Activated T-helper 1 cell treated with anti-CD3 and anti-CD28 coated beads, Interleukin-2, amount 50 U/mL, for 16 hours (primary cell): Measurements from ENCODE around the gene RNF40.

Experiments
- DNase-seq, 2 donors: peaks; one replicate each; pipeline ENCODE4 v3.0.0-alpha.2; 2020; ENCODE audit warnings: low read depth in 1 of 2, low spot score in 1 of 2

The RNF40 gene

GRCh38 chr16:30761427-30761927 lies 645 bp upstream of the RNF40 start:
- no peak for DNase-seq

DNA sequence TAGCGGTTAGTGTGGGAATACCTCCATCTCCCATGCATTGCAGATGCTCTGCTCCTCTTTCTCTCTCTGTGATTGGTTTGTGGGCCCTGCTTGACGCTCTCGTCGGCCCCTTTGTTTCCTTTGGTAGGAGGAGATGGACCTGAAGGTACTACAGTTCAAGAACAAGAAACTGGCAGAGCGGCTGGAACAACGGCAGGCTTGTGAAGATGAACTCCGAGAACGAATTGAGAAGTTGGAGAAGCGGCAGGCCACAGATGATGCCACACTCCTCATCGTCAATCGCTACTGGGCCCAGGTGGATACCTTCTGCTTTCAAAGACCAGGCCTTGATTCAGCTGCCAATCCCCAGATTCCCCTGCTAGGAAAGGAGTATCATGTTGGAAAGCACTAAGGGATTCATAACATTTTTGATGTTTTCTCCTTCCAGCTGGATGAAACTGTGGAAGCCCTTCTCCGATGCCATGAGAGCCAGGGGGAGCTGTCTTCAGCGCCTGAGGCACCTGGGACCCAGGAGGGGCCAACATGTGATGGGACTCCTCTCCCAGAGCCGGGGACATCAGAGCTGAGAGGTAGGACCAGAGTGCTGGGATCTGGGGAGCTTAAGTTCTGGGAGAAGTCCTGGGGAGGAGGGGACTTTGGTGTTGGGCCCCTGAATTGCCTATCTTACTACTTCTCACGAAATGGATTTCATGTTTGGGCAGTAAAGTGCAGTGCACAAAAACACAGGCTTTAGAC lies 1.0 kb downstream of the RNF40 start:
- DNase-seq, result no peak

- DNase-seq, result no peak
Observed at GRCh38 chr16:30764086-30764485, 2.0 kb downstream of the RNF40 start.

GRCh38 chr16:30764816-30765465 lies 2.8 kb downstream of the RNF40 start:
- DNase-seq, result no peak

DNA sequence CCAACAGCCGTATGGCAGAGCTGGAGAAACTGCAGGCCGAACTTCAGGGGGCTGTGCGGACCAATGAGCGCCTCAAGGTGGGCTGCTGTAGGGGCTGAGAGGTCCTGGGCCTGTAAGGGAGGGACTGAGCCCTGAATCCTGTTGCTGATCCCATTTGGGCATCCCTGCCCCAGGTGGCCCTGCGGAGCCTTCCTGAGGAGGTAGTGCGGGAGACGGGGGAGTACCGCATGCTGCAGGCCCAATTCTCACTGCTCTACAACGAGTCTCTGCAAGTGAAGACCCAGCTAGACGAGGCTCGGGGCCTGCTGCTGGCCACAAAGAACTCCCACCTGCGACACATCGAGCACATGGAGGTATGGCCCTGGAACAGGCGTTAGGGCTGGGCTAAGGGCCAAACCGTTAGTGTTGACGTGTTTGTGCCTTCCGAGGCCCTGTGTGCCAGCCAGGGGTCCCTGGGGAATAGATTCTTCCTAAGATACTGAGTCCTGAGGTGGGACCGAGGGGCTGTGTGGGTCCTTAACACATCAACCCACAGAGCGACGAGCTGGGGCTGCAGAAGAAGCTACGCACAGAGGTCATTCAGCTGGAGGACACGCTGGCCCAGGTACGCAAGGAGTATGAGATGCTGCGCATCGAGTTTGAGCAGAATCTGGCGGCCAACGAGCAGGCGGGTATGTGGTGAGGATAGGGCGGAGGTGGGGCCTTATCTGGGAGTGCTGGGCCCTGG lies 4.2 kb downstream of the RNF40 start:
- DNase-seq, result no peak

DNA sequence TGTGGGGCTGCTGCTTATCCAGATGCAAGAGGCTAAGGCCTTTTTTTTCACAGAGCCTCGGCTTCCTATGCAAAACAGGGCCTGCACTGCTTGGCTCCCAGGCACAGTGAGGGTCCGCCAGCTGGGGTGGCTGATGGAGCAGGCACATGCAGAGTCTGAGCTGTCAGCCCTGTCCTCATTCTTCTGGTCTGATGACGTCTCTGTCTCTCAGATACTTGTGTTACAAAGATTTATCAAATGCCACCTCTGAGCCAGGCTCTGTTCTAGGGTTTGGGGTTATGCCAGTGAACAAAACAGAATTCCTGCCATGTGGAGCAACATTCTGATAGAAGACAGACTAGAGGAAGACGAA lies 4.8 kb downstream of the RNF40 start:
- DNase-seq, result no peak

DNA sequence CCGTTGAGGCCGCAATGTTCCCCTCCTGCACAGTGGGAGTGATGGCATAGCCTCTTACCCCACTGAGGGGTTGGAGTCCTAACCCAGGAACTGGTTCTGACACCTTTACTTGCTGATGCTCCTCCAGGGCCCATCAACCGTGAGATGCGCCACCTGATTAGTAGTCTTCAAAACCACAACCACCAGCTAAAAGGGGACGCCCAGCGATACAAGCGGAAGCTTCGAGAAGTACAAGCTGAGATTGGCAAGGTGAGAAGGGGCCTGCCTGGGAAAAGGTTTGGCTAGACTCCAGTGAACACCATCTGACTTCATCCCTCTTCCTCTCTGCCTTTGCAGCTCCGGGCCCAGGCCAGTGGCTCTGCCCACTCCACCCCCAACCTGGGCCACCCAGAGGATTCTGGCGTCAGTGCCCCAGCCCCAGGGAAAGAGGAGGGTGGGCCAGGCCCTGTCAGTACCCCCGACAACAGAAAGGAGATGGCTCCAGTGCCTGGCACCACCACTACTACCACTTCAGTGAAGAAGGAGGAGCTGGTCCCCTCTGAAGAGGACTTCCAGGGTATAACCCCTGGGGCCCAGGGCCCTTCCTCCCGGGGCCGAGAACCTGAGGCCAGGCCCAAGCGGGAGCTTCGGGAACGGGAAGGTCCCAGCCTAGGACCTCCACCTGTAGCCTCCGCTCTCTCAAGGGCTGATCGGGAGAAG lies 5.8 kb downstream of the RNF40 start:
- no peak for DNase-seq

DNA sequence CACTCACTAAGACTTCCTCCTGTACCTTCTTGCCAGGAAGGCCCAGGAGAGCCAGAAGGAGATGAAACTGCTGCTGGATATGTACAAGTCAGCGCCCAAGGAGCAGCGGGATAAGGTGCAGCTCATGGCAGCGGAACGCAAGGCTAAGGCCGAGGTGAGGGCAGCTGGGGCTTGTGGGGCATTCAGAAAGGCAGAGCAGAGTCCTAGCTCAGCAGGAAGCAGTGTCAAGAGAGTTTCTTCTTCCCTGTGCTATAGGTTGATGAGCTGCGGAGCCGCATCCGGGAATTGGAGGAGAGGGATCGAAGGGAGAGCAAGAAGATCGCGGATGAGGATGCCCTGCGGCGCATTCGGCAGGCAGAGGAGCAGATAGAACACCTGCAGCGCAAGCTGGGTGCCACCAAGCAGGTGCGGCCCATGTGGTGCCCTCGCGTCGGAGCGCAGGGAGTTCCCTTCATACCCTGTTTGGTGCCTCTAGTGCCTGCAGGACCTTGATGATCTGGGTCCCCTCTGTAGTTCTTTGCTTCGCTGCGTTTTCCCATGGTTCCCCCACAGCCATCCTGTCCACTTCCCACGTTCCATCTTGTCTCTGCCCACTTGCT lies 6.6 kb downstream of the RNF40 start:
- DNase-seq, result no peak

GRCh38 chr16:30769379-30770089 lies 7.4 kb downstream of the RNF40 start:
- DNase-seq, result no peak

DNA sequence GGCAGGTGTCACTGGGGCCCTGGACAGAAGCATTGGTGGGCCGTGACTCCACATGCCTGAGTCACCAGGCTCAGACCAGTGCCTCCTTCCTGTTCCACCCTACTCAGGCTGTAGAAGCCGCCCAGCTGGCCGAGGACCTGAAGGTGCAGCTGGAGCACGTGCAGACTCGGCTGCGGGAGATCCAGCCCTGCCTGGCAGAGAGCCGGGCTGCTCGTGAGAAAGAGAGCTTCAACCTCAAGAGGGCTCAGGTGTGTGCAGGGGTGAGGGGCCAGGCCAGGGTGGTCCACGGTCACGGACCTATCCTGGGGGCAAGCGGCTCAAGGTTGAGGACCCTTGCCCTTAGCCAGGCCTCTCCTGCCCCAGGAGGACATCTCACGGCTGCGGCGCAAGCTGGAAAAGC lies 9.6 kb downstream of the RNF40 start:
- DNase-seq, result no peak

DNA sequence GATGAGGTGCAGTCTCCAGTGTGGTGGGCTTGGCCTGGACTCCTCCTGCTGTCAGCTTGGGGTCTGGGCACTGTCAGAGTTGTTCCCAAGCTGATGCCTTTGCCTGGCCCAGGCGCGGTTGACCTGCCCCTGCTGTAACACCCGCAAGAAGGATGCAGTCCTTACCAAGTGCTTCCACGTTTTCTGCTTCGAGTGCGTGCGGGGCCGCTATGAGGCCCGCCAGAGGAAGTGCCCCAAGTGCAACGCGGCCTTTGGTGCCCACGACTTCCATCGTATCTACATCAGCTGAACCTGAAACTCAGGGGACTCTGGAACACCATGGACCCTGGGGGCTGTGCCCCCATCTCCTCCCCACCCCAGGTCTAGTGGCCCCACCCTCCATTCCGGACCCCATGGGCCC lies 11.7 kb downstream of the RNF40 start:
- DNase-seq, result no peak

GRCh38 chr16:30774367-30775130 lies 12.4 kb downstream of the RNF40 start:
- DNase-seq, result no peak

GRCh38 chr16:30775131-30775391 lies 12.9 kb downstream of the RNF40 start:
- DNase-seq, result no peak

- DNase-seq, result peak in 1 of 2 donors; percentile 35
Observed at GRCh38 chr16:30775392-30776188, 13.5 kb downstream of the RNF40 start.

GRCh38 chr16:30777591-30778297 lies 15.6 kb downstream of the RNF40 start:
- DNase-seq, result no peak

- no peak for DNase-seq
Observed at GRCh38 chr16:30778549-30779244, 16.6 kb downstream of the RNF40 start.

DNA sequence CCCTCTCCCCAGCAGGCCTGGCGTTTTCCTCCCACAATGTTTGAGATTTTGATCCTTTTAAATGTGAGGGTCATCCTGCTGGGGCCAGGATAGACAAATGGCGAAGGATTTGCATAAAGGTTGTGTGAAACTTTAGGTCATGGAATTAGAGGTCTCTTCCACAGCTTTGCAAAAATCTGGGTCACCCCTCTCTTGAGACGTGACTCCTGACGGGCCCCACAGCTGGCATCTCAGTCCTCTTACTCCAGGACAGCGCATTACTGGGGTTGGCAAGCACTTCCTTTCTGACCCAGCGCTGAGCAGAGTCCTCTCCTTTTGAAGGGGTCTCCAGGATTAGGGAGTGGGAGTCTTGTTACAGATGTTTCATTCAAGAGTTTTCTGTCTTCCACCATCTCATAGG lies 17.5 kb downstream of the RNF40 start:
- no peak for DNase-seq

DNA sequence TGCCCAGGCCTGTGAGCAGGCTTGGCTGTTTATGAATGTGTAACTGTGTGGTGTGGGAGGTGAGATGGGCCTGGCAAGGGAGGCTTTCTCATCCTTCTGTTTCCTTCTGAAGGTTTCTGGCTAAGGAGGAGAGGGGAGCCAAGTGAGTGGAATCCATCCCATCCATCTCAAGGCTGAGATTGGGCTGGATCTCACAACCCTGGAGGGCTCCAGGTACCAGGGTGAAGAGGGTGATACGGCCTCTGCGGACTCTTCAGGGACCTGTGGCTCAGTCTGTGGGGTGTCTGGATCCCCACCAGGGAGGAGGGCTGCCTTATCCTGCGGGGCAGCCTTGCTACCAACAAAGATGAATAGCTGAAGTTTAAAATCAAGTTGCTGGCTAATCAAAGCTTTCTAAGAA lies 17.9 kb downstream of the RNF40 start:
- DNase-seq, result no peak
